HG03097 (cell line): Measurements from ENCODE around the gene SPG11.
"Not testable (repeated sequence)": the region's sequence is repeated elsewhere in the genome, so short reads cannot be mapped to it uniquely, and the experiment has no call there.

ENCODE experiments used
- ATAC-seq: cut with Tn5 transposase; IDR thresholded peaks from one replicate; pipeline ENCODE4 v1.9.1; 2021; ENCODE audit not compliant: unreplicated experiment, low FRiP score

Gene SPG11

DNA sequence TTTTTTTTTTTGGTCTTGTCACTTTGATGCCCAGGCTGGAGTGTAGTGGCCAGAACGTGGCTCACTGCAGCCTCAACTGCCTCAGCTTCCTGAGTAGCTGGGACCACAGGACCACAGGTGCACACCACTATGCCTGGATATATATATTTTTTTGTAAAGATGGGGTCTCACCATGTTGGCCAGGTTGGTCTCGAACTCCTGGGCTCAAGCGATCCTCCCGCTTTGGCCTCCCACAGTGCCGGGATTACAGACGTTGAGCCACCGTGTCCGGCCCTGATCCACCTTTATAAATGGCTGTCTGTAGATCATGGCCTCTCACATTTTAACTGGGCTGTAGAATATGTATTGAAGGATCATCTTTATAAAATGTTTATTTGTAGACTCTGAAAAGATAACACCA, 128.4 kb downstream of the SPG11 start:
- ATAC-seq: no peak

DNA sequence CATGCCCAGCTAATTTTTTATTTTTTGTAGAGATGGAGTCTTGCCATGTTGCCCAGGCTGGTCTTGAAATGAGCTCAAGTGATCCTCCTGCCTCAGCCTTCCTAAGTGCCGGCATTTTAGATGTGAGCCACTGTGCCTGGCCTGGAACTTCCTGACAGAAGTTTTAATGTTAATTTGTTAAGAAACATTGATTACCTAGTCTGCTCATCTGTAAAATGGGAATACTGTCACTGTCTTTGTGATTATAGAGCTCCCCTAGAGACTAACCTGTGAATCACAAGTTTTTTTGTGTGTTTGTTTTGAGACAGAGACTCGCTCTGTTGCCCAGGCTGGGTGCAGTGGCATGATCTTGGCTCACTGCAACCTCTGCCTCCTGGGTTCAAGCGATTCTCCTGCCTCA, 130.8 kb downstream of the SPG11 start:
- ATAC-seq: no peak

DNA sequence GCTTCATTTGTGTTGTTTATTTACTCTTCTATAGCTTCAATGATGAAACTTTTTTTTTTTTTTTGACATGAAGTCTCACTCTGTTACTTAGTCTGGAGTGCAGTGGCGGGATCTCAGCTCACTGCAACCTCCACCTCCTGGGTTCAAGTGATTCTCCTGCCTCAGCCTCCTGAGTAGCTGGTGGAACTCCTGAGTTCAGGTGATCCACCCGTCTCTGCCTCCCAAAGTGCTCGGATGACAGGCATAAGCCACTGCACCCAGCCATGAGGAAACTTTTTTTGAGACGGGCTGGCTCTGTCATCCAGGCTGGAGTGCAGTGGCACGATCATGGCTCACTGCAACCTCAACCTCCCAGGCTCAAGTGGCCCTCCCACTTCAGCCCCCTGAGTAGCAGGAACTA, 131.2 kb downstream of the SPG11 start:
- not testable (repeated sequence) for ATAC-seq

GRCh38 chr15:44530653-44531052, 132.8 kb downstream of the SPG11 start:
- no peak for ATAC-seq

DNA sequence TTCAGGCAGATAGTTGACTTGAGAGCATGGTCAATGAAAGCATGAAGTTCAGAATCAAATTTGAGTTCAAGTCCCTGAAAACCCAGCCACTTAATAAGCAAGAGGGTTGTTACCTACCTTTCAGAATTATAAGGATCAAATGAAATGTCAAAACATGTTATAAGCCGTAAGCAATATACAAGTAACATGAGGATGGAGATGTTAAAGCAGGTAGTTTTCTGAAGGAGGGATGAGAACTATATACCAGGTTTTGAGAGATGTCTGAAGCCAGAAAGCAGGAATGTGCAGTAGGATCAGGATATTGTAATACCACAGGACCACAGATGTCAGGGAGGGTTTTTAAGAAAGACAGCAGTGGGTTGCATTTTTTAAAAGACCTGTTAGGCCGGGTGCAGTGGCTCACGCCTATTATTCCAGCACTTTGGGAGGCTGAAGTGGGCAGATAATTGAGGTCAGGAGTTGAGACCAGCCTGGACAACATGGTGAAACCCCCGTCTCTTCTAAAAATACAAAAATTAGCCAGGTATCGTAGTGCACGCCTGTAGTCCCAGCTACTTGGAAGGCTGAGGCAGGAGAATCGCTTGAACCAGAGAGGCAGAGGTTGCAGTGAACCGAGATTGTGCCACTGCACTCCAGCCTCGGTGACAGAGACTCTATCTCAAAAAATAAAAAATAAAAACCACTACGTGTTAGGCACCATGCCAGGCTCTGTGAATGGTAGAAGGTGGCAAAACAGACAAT, 133.4 kb downstream of the SPG11 start:
- no peak for ATAC-seq

DNA sequence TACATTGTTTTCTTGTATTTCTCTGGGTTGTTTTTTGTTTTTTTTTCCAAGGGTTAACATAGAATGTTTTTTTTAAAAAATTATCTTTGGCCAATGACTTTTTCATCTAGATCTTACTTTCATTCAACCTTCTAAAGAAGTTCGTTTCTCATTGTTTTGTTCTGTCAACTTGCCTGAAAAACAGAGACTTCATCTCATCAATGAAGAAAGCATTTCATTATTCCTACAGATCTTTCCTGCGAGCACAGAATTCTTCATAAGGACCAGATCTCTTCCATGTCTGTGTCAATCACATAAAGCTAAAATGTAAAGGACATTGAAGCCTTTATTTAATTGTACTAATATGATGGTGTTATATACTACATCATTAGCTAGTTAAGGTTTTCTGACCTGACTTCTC, 136.2 kb downstream of the SPG11 start:
- ATAC-seq: no peak

DNA sequence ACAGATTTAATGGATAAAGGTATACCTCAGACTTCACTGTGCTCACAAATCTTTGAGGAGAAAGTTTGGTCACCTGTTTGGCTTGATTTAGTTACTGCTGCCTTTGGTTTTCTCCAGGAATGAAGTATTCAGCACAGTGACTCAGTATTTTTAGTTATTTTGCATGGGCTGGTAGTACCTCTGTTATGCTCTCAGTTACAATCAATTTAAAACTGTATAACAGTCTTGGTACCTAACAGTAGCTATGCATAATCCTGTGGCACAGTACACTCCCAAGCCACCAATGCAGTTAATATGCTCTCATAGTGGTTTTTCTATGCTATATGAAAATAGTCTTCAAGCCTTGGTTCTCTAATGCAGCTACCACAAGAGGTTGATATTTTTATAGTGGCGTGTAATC, 138.4 kb downstream of the SPG11 start:
- ATAC-seq: no peak

GRCh38 chr15:44519537-44519936, 143.9 kb downstream of the SPG11 start:
- no peak for ATAC-seq

DNA sequence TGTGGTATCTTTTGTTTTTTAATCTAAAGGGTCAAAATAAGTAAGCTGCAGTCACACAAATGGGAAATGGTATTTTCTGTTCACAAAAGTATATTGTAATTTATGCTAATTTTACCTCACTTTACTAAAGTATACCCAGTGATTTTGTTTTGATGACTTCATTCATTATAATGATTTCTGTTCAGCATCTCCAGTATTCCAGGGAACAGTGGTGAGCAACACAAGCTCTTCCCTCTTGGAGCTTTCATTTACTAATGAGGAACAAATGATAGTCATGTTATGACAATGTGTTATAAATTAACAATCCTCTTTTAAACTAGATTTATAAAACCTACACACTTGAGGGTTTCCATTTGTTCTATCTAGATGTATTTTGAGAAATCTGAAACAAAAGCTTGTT, 147.0 kb downstream of the SPG11 start:
- ATAC-seq: no peak
